ENCODE measurements around the gene NUDCD3.

- TF ChIP-seq, protein P1, sequence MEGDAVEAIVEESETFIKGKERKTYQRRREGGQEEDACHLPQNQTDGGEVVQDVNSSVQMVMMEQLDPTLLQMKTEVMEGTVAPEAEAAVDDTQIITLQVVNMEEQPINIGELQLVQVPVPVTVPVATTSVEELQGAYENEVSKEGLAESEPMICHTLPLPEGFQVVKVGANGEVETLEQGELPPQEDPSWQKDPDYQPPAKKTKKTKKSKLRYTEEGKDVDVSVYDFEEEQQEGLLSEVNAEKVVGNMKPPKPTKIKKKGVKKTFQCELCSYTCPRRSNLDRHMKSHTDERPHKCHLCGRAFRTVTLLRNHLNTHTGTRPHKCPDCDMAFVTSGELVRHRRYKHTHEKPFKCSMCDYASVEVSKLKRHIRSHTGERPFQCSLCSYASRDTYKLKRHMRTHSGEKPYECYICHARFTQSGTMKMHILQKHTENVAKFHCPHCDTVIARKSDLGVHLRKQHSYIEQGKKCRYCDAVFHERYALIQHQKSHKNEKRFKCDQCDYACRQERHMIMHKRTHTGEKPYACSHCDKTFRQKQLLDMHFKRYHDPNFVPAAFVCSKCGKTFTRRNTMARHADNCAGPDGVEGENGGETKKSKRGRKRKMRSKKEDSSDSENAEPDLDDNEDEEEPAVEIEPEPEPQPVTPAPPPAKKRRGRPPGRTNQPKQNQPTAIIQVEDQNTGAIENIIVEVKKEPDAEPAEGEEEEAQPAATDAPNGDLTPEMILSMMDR (IDR thresholded peaks at IDR 0.05), result no peak
- TF ChIP-seq POLR2AphosphoS5 (IDR thresholded peaks at IDR 0.05), result no peak
These were observed 41.4 kb downstream of the NUDCD3 start for GRCh38 chr7:44448922-44449583.
